HEK293 (cell line): ENCODE results near the gene ARHGEF12.

Experiments used
- CTCF ChIA-PET: fragments of 350-600 bp; formaldehyde crosslinking; extraction: SDS; loops from one replicate; lab custom pipeline; 2021; ENCODE audit warnings: antibody characterized with exemption; lab: Yijun Ruan, JAX
- POLR2A ChIA-PET: fragments of 300-600 bp; formaldehyde crosslinking; extraction: SDS; loops from one replicate; lab custom pipeline; 2020; ENCODE audit warnings: antibody characterized with exemption, inconsistent platforms; lab: Yijun Ruan, JAX
- H3K27ac ChIP-seq: fragments of 200-500 bp; sonication (Bioruptor generic); 2 replicates; pipeline ENCODE4 v1.5.1; 2014; ENCODE audit warnings: low read depth, low read length, control low read depth, inconsistent platforms; ENCODE audit errors: extremely low read depth
- H3K36me3 ChIP-seq, 2 experiments: fragments of 200-500 bp in 1 of 2; sonication (Bioruptor generic) in 1 of 2; 1 replicate in 1 of 2; 2 replicates in 1 of 2; pipeline ENCODE4 v1.5.1; 2014 to 2017; ENCODE audit warnings: inconsistent platforms in 2 of 2, low read length in 2 of 2; ENCODE audit not compliant: control insufficient read depth in 2 of 2, insufficient read depth in 1 of 2
- H3K4me1 ChIP-seq: fragments of 200-500 bp; sonication (Bioruptor generic); 2 replicates; pipeline ENCODE4 v1.5.1; 2014; ENCODE audit warnings: mild to moderate bottlenecking, low read length, inconsistent platforms; ENCODE audit not compliant: control insufficient read depth, insufficient read depth
- H3K4me3 ChIP-seq: 2 replicates; pipeline ENCODE4 v1.5.1; 2011; ENCODE audit warnings: low read depth, mild to moderate bottlenecking, control low read depth, low read length, moderate library complexity
- H3K9me3 ChIP-seq: fragments of 200-500 bp; sonication (Bioruptor generic); 2 replicates; pipeline ENCODE4 v1.5.1; 2014; ENCODE audit warnings: low read depth, low read length, inconsistent platforms; ENCODE audit not compliant: control insufficient read depth, insufficient read depth
- EGR2 ChIP-seq: fragments of 450-650 bp; formaldehyde crosslinking; IDR thresholded peaks from 2 replicates; pipeline ENCODE4 v1.5.1; 2016; ENCODE audit warnings: low read depth, missing biosample characterization, missing genetic modification characterization
- FEZF1 ChIP-seq: fragments of 450-650 bp; formaldehyde crosslinking; IDR thresholded peaks from 2 replicates; pipeline ENCODE4 v1.5.1; 2016; ENCODE audit warnings: missing biosample characterization, missing genetic modification characterization
- GLI4 ChIP-seq: fragments of 450-650 bp; formaldehyde crosslinking; IDR thresholded peaks from 2 replicates; pipeline ENCODE4 v1.5.1; 2016; ENCODE audit warnings: missing biosample characterization, missing genetic modification characterization
- GLIS1 ChIP-seq: fragments of 450-650 bp; formaldehyde crosslinking; IDR thresholded peaks from 2 replicates; pipeline ENCODE4 v1.5.1; 2016; ENCODE audit warnings: missing biosample characterization, missing genetic modification characterization
- IKZF3 ChIP-seq: fragments of 450-650 bp; IDR thresholded peaks from 2 replicates; pipeline ENCODE4 v1.5.0; 2018; ENCODE audit warnings: missing biosample characterization, mild to moderate bottlenecking, missing genetic modification characterization, moderate library complexity
- KLF10 ChIP-seq: fragments of 450-650 bp; IDR thresholded peaks from 2 replicates; pipeline ENCODE4 v1.5.1; 2018; ENCODE audit warnings: missing biosample characterization, mild to moderate bottlenecking, missing genetic modification characterization
- SETDB1 ChIP-seq: IDR thresholded peaks from one replicate; pipeline ENCODE4 v1.6.1; 2017; ENCODE audit warnings: mild to moderate bottlenecking, low read length, moderate library complexity, mixed read lengths; ENCODE audit not compliant: insufficient read length
- ZBTB20 ChIP-seq: fragments of 450-650 bp; formaldehyde crosslinking; IDR thresholded peaks from 2 replicates; pipeline ENCODE4 v1.5.1; 2016; ENCODE audit warnings: missing biosample characterization, missing genetic modification characterization
- ZBTB44 ChIP-seq: fragments of 450-650 bp; IDR thresholded peaks from 2 replicates; pipeline ENCODE4 v1.5.1; 2018; ENCODE audit warnings: missing biosample characterization, mild to moderate bottlenecking, missing genetic modification characterization
- ZNF114 ChIP-seq: fragments of 450-650 bp; formaldehyde crosslinking; IDR thresholded peaks from 2 replicates; pipeline ENCODE4 v1.5.0; 2017; ENCODE audit warnings: missing biosample characterization, missing genetic modification characterization
- ZNF146 ChIP-seq: fragments of 450-650 bp; formaldehyde crosslinking; IDR thresholded peaks from 2 replicates; pipeline ENCODE4 v1.5.1; 2016; ENCODE audit warnings: missing biosample characterization, missing genetic modification characterization
- ZNF157 ChIP-seq: fragments of 450-650 bp; formaldehyde crosslinking; IDR thresholded peaks from 2 replicates; pipeline ENCODE4 v1.5.1; 2016; ENCODE audit warnings: missing biosample characterization, missing genetic modification characterization
- ZNF239 ChIP-seq: fragments of 450-650 bp; formaldehyde crosslinking; IDR thresholded peaks from 2 replicates; pipeline ENCODE4 v1.5.1; 2016; ENCODE audit warnings: missing biosample characterization, missing genetic modification characterization
- ZNF341 ChIP-seq: fragments of 450-650 bp; formaldehyde crosslinking; IDR thresholded peaks from 2 replicates; pipeline ENCODE4; 2016; ENCODE audit warnings: low read depth, missing biosample characterization, missing genetic modification characterization
- ZNF354C ChIP-seq: fragments of 450-650 bp; formaldehyde crosslinking; IDR thresholded peaks from 2 replicates; pipeline ENCODE4 v1.5.1; 2016; ENCODE audit warnings: missing biosample characterization, missing genetic modification characterization, low read depth, borderline replicate concordance
- ZNF37A ChIP-seq: fragments of 450-650 bp; IDR thresholded peaks from 2 replicates; pipeline ENCODE4 v1.5.1; 2018; ENCODE audit warnings: missing biosample characterization, missing genetic modification characterization
- ZNF394 ChIP-seq: fragments of 450-650 bp; formaldehyde crosslinking; IDR thresholded peaks from 2 replicates; pipeline ENCODE4 v1.5.1; 2016; ENCODE audit warnings: missing biosample characterization, missing genetic modification characterization, mild to moderate bottlenecking, moderate library complexity, borderline replicate concordance
- ZNF510 ChIP-seq: fragments of 450-650 bp; formaldehyde crosslinking; IDR thresholded peaks from 2 replicates; pipeline ENCODE4 v1.5.1; 2018; ENCODE audit warnings: mild to moderate bottlenecking, missing genetic modification characterization, missing biosample characterization; ENCODE audit not compliant: insufficient replicate concordance
- ZNF624 ChIP-seq: fragments of 450-650 bp; formaldehyde crosslinking; IDR thresholded peaks from 2 replicates; pipeline ENCODE4 v1.5.1; 2017; ENCODE audit warnings: missing biosample characterization, missing genetic modification characterization
- ZNF654 ChIP-seq: fragments of 450-650 bp; formaldehyde crosslinking; IDR thresholded peaks from 2 replicates; pipeline ENCODE4 v1.5.1; 2016; ENCODE audit warnings: low read depth, missing biosample characterization, missing genetic modification characterization
- ZNF747 ChIP-seq: fragments of 450-650 bp; formaldehyde crosslinking; IDR thresholded peaks from 2 replicates; pipeline ENCODE4 v1.5.1; 2016; ENCODE audit warnings: missing biosample characterization, missing genetic modification characterization
- ZSCAN18 ChIP-seq: fragments of 450-650 bp; formaldehyde crosslinking; IDR thresholded peaks from 2 replicates; pipeline ENCODE4 v1.5.1; 2016; ENCODE audit warnings: missing biosample characterization, missing genetic modification characterization
- TF ChIP-seq, protein P1 (sequence below): fragments of 450-650 bp; formaldehyde crosslinking; IDR thresholded peaks from 2 replicates; pipeline ENCODE4 v1.5.1; 2017; ENCODE audit warnings: missing biosample characterization, missing genetic modification characterization
- TF ChIP-seq, protein P2 (sequence below): fragments of 450-650 bp; formaldehyde crosslinking; IDR thresholded peaks from 2 replicates; pipeline ENCODE4 v1.5.1; 2016; ENCODE audit warnings: missing biosample characterization, missing genetic modification characterization
- TF ChIP-seq, protein P3 (sequence below): fragments of 450-650 bp; formaldehyde crosslinking; IDR thresholded peaks from 2 replicates; pipeline ENCODE4 v1.5.1; 2016; ENCODE audit warnings: missing biosample characterization, missing genetic modification characterization

Gene ARHGEF12

DNA sequence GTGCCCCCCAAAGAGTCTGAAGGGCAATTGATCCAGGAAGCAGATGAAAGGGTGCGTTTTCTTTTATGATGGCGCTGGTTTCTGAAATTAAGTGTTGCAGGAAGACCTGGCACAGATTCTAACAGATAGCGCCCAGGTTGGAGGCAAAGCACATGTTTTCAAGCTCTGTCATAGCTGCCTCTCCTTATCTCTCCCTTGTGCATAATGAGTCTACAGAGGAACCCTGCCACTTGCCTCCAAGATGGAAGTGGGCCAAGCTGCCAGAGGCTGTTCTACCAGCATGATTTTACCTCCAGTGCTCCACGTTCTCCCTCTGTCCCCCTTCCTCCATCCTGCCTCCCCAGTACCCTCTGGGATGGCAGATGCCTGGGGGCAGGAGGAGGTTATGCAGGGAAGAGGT is 41.1 kb upstream of the ARHGEF12 start:
- Histone ChIP-seq H3K36me3 (no peaks in the 10 kb centered on the region), H3K27ac (no peak overlapping the region), H3K9me3 (no peaks in the 10 kb centered on the region), H3K4me3 (no peak overlapping the region), H3K4me1 (no peaks in the 10 kb centered on the region)
- TF ChIP-seq ZNF341 (tag by site-specific recombination), result peak; percentile 69
- TF ChIP-seq ZNF394 (tag by site-specific recombination), result no peak
- 0 out of 2 replicates have a peak, but pooled peaks have one; percentile 27 for TF ChIP-seq ZBTB20 (tag by site-specific recombination)
- no peak for TF ChIP-seq ZBTB44 (tag by site-specific recombination)
- no peak for TF ChIP-seq ZNF37A (tag by site-specific recombination)
- TF ChIP-seq EGR2 (tag by site-specific recombination), result no peak
- TF ChIP-seq FEZF1 (tag by site-specific recombination), result peak; percentile 20; the same call in 1 of the 2 replicates
- TF ChIP-seq, protein P1, sequence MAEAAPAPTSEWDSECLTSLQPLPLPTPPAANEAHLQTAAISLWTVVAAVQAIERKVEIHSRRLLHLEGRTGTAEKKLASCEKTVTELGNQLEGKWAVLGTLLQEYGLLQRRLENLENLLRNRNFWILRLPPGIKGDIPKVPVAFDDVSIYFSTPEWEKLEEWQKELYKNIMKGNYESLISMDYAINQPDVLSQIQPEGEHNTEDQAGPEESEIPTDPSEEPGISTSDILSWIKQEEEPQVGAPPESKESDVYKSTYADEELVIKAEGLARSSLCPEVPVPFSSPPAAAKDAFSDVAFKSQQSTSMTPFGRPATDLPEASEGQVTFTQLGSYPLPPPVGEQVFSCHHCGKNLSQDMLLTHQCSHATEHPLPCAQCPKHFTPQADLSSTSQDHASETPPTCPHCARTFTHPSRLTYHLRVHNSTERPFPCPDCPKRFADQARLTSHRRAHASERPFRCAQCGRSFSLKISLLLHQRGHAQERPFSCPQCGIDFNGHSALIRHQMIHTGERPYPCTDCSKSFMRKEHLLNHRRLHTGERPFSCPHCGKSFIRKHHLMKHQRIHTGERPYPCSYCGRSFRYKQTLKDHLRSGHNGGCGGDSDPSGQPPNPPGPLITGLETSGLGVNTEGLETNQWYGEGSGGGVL (tag by site-specific recombination), result 0 out of 2 replicates have a peak, but pooled peaks have one; percentile 45
- 0 out of 2 replicates have a peak, but pooled peaks have one; percentile 9 for TF ChIP-seq IKZF3 (tag by site-specific recombination)
- no peak for TF ChIP-seq ZNF510
- no peak for TF ChIP-seq ZNF239 (tag by site-specific recombination)
- no peak for TF ChIP-seq KLF10 (tag by site-specific recombination)
- no peak for TF ChIP-seq ZNF654 (tag by site-specific recombination)
- TF ChIP-seq ZNF354C (tag by site-specific recombination), result no peak
- TF ChIP-seq GLIS1 (tag by site-specific recombination), result peak; percentile 86
- no peak for TF ChIP-seq ZSCAN18
- TF ChIP-seq, protein P2, sequence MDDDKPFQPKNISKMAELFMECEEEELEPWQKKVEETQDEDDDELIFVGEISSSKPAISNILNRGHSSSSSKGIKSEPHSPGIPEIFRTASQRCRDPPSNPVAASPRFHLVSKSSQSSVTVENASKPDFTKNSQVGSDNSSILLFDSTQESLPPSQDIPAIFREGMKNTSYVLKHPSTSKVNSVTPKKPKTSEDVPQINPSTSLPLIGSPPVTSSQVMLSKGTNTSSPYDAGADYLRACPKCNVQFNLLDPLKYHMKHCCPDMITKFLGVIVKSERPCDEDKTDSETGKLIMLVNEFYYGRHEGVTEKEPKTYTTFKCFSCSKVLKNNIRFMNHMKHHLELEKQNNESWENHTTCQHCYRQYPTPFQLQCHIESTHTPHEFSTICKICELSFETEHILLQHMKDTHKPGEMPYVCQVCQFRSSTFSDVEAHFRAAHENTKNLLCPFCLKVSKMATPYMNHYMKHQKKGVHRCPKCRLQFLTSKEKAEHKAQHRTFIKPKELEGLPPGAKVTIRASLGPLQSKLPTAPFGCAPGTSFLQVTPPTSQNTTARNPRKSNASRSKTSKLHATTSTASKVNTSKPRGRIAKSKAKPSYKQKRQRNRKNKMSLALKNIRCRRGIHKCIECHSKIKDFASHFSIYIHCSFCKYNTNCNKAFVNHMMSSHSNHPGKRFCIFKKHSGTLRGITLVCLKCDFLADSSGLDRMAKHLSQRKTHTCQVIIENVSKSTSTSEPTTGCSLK (tag by site-specific recombination), result no peak
- ChIA-PET CTCF (interaction anchor here (14.7 kb wide), 1 partner anchor 62 kb away, joined by 349 read pairs; no protein-coding TSS in a partner anchor), POLR2A (no interaction called here)

DNA sequence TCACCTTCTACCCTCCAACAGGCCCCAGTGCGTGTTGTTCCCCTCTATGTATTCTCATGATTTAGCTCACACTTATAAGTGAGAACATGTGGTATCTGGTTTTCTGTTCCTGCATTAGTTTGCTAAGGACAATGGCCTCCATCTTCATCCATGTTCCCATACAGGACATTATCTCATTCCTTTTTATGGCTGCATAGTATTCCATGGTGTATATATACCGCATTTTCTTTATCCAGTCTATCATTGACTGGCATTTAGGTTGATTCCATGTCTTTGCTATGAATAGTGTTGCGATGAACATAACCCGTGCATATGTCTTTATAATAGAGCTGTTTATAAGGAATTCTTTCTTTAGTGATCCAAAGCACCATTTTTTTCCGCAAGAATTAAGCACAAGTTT is 39.7 kb upstream of the ARHGEF12 start:
- POLR2A ChIA-PET, result no interaction called here
- CTCF ChIA-PET, result interaction anchor here (1.3 to 14.7 kb wide), 2 partner anchors 10 to 63 kb away, joined by 3 to 349 read pairs; no protein-coding TSS in a partner anchor
- no peaks in the 10 kb centered on the region for H3K9me3 ChIP-seq
- no peak overlapping the region for H3K27ac ChIP-seq
- no peak for TF ChIP-seq ZNF157 (tag by site-specific recombination)
- no peak for TF ChIP-seq ZNF747
- no peak for TF ChIP-seq ZNF654 (tag by site-specific recombination)
- peak; percentile 74 for TF ChIP-seq ZNF146 (tag by site-specific recombination)
- TF ChIP-seq, protein P3, sequence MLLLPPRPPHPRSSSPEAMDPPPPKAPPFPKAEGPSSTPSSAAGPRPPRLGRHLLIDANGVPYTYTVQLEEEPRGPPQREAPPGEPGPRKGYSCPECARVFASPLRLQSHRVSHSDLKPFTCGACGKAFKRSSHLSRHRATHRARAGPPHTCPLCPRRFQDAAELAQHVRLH (tag by site-specific recombination), result 0 out of 2 replicates have a peak, but pooled peaks have one; percentile 52
- TF ChIP-seq ZNF624 (tag by site-specific recombination), result no peak
- TF ChIP-seq ZNF114 (tag by site-specific recombination), result no peak
- no peak for TF ChIP-seq GLI4 (tag by site-specific recombination)
- TF ChIP-seq ZNF510, result no peak
- no peak for TF ChIP-seq SETDB1
- no peak for TF ChIP-seq ZNF354C (tag by site-specific recombination)
- TF ChIP-seq, all 188 proteins: peak for 2
- no peaks in the 10 kb centered on the region for H3K4me1 ChIP-seq
- H3K4me3 ChIP-seq, result no peak overlapping the region
- H3K36me3 ChIP-seq, result no peaks in the 10 kb centered on the region
